Measurements from ENCODE around the gene CBLB.

Gene CBLB

DNA sequence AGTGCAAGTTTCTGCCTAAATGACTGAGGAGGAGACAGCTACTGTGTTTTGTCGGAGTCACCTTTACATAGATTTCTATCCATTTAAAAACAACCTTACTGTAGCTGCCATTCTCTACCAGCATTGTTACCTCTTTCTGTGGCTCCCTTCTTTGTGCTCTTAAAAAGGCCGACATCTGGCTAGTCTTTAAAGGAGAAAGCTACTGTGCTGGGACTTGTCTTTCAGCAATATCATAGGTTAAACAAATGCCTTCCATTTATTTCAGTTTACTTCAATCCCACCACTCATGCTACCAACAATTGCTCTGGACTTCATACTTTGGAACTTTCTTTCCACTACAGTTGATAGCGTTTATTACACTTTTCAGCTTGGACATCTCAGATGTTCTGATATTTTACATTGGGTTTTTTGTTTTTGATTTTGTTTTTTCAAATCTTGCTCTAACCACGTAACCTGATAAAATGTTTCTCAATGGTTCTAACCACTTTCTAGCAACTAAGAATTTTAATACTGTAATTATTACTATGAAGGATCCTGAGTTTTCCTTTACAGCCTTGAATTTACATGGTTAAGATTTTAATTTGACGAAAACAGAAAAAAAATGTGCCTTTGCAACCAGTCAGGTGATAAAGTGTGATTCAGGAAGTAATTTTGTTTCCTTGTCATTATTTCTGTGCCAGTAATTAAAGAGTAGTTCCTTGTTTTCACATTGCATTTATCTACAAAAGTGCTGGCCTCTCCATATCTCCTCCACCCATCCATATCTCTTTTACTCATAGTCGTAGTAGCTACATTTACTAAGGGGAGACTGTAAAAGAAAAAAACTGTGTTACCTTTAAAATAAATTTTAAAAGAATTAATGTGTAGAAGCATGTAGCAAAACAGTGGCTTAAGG lies 1.3 kb upstream of the CBLB start:
- Histone ChIP-seq H3K9me3 (ENCODE audit: control insufficient read depth, low read length) (no peaks in the 10 kb centered on the region), H3K27ac (ENCODE audit: low read depth, low read length, severe bottlenecking) (peak overlapping the region; percentile 86), H3K4me1 (ENCODE audit: control insufficient read depth, insufficient read depth, low read length, poor library complexity, severe bottlenecking) (no peaks in the 10 kb centered on the region), H3K4me3 (ENCODE audit: extremely low read depth, insufficient read depth, low read length, poor library complexity, severe bottlenecking) (peak overlapping the region; percentile 85), H3K36me3 (ENCODE audit: control insufficient read depth, insufficient read depth, low read length) (peaks cover 12% of the 10 kb centered on the region)
- 83 to 93% methylated on average over 2 to 3 of the region's 6 CpGs for WGBS, 2 experiments (ENCODE audit: insufficient coverage in 2 of 2)

DNA sequence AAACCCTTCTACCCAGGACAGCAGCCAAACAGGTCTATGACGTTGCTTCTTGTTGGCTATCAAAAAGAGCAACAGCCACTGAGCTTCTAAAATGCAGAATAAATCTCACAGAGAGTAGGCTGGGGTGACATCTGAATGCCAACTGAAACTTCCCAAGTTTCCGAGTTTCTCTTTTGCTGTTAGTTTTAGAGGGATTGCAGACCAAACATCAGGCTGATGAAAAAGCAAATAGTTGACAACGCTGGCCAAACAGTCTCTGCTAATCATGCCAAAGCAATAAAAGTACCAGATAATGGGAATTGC lies 670 bp upstream of the CBLB start:
- H3K4me3 ChIP-seq (ENCODE audit: extremely low read depth, insufficient read depth, low read length, poor library complexity, severe bottlenecking), result peak overlapping the region; percentile 85
- no peaks in the 10 kb centered on the region for H3K4me1 ChIP-seq (ENCODE audit: control insufficient read depth, insufficient read depth, low read length, poor library complexity, severe bottlenecking)
- H3K27ac ChIP-seq (ENCODE audit: low read depth, low read length, severe bottlenecking), result peak overlapping the region; percentile 86
- WGBS, 2 experiments (ENCODE audit: insufficient coverage in 2 of 2), result 21 to 25% methylated on average over 1 to 2 of the region's 3 CpGs
- H3K9me3 ChIP-seq (ENCODE audit: control insufficient read depth, low read length), result no peaks in the 10 kb centered on the region
- peaks cover 15% of the 10 kb centered on the region for H3K36me3 ChIP-seq (ENCODE audit: control insufficient read depth, insufficient read depth, low read length)

DNA sequence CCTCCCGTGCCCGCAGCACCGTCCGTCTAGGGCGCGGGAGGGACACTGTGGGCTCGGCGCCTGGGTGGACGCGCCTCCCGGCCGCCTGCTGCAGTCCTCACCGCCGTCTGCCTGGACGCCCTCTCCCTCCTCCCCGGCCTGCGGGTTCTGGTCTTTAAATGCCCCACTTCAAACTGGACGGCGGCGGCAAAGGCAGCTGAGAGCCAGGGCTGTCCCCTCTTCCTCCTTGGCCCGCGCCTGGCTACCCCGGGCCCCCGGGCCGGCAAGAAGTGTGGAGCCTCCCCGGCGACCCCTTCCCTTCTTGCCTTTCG lies 426 bp downstream of the CBLB start:
- peaks cover 23% of the 10 kb centered on the region for H3K36me3 ChIP-seq (ENCODE audit: control insufficient read depth, insufficient read depth, low read length)
- WGBS, 2 experiments (ENCODE audit: insufficient coverage in 2 of 2), result 0% methylated on average over 3 to 27 of the region's 28 CpGs
- H3K4me1 ChIP-seq (ENCODE audit: control insufficient read depth, insufficient read depth, low read length, poor library complexity, severe bottlenecking), result no peaks in the 10 kb centered on the region

DNA sequence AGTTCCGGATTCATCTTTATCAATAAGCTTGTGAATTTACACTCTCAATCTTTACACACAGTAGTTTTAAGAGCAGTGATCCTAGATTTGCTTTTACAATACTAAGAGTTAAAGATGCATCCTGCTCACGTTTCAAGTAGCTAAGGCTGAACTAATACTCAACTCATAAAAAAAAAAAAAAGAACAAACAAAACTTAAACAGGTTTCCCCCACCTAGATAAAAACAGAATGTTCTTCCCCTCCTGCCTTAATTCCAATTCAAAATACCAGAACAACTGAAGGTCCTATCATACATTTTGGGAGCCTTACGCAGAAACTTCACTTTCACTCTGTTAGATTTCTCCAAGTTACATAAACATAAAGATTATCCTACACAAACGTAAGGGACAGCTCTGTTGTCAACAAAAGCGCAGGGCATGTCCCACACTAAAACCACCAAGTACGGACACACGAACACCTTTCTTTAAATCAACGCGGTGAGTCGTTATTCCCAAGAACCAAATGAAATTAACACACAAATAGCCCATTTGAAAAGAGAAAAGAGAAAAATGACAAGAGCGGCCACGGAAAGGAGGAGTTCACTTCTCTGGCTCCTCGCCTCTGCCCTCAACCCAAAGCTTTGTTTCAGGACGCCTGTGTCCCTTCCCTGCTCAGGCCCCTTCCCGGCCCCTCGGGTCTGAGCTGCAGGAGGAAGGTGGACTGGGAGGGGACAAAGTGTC lies 941 bp downstream of the CBLB start:
- Histone ChIP-seq H3K9me3 (ENCODE audit: control insufficient read depth, low read length) (no peaks in the 10 kb centered on the region), H3K27ac (ENCODE audit: low read depth, low read length, severe bottlenecking) (peak overlapping the region; percentile 71), H3K4me1 (ENCODE audit: control insufficient read depth, insufficient read depth, low read length, poor library complexity, severe bottlenecking) (no peaks in the 10 kb centered on the region), H3K36me3 (ENCODE audit: control insufficient read depth, insufficient read depth, low read length) (peaks cover 26% of the 10 kb centered on the region), H3K4me3 (ENCODE audit: extremely low read depth, insufficient read depth, low read length, poor library complexity, severe bottlenecking) (peak overlapping the region; percentile 85)
- 2 to 21% methylated on average over 4 to 6 of the region's 16 CpGs for WGBS, 2 experiments (ENCODE audit: insufficient coverage in 2 of 2)

More for the DNA sequence above, 426 bp downstream of the CBLB start:
- Histone ChIP-seq H3K27ac (ENCODE audit: low read depth, low read length, severe bottlenecking) (peak overlapping the region; percentile 71), H3K9me3 (ENCODE audit: control insufficient read depth, low read length) (no peaks in the 10 kb centered on the region), H3K4me3 (ENCODE audit: extremely low read depth, insufficient read depth, low read length, poor library complexity, severe bottlenecking) (peak overlapping the region; percentile 85)

DNA sequence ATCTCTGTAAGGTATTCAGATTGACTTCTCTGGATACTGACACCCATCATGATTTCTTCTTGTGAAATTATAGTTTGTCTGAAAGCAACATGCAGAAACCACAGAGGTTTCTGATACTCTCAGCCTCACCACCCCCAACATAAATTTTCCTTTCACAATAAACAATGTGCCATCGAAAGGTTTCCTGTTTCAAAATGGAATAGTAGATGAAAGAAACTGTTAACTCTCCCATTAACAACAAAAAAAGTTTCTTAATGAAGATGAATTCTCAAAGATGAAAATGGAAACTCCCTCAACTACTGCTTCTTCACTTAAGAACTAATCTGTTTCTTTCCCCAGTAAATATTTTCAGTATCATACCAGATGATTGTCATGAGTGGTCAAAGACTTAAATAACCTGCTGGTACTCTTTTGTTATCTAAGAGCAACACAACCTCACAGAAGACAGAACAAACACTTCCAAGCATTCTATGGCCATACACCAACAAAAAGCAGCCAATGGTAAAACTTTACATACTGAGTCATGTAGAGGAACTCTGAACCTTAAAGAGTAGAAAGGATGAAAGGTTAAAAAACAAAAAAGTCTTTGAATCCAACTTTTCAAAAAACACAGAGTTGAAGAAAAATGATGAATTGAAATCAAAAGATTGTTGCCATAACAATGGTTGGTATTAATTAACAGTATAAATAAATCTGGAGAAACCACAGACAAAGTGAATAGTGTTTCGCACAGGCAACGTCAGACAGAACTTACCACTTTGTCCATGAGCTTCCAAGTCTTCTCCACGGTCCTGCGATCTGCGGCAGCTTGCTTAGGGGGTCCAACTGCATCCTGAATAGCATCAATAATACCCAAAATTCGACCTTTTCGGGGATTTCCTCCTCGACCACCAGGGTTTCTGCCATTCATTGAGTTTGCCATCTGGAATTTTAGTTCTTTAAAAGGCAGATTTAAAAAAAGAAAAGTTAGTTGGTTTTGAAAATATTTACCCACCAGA lies 1.9 kb downstream of the CBLB start:
- Histone ChIP-seq H3K9me3 (ENCODE audit: control insufficient read depth, low read length) (no peaks in the 10 kb centered on the region), H3K36me3 (ENCODE audit: control insufficient read depth, insufficient read depth, low read length) (peaks cover 34% of the 10 kb centered on the region), H3K4me1 (ENCODE audit: control insufficient read depth, insufficient read depth, low read length, poor library complexity, severe bottlenecking) (no peaks in the 10 kb centered on the region), H3K27ac (ENCODE audit: low read depth, low read length, severe bottlenecking) (no peak overlapping the region), H3K4me3 (ENCODE audit: extremely low read depth, insufficient read depth, low read length, poor library complexity, severe bottlenecking) (peak overlapping the region; percentile 85)
- WGBS, 2 experiments (ENCODE audit: insufficient coverage in 2 of 2), result 48 to 59% methylated on average over 6 to 8 of the region's 9 CpGs

DNA sequence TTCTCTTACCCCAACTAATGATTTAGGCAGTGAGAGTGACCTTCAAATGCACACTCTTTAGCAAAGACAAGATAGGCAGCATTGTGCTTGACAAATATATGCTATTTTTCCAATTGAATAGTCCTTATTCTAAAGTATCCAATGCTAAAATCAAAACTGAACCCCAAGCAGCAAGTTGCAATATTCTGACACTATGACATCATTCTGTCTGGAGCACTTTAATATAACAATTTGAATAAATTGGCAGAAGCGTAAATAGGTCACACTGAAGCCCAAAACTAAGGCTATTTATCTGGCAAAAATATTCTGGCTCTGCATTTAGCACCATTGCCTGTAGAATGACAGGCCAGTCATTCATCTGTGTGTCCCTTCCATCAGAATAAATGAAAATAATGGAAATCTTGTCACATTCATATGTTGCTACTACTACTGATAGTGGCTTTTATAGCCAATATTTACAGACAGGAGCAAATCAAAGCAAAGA lies 2.9 kb downstream of the CBLB start:
- WGBS, 2 experiments (ENCODE audit: insufficient coverage in 2 of 2), result no CpG with 5 or more reads among the region's 1 CpG
- Histone ChIP-seq H3K36me3 (ENCODE audit: control insufficient read depth, insufficient read depth, low read length) (peaks cover 34% of the 10 kb centered on the region), H3K9me3 (ENCODE audit: control insufficient read depth, low read length) (no peaks in the 10 kb centered on the region), H3K4me3 (ENCODE audit: extremely low read depth, insufficient read depth, low read length, poor library complexity, severe bottlenecking) (peak overlapping the region; percentile 85), H3K4me1 (ENCODE audit: control insufficient read depth, insufficient read depth, low read length, poor library complexity, severe bottlenecking) (no peaks in the 10 kb centered on the region), H3K27ac (ENCODE audit: low read depth, low read length, severe bottlenecking) (no peak overlapping the region)

DNA sequence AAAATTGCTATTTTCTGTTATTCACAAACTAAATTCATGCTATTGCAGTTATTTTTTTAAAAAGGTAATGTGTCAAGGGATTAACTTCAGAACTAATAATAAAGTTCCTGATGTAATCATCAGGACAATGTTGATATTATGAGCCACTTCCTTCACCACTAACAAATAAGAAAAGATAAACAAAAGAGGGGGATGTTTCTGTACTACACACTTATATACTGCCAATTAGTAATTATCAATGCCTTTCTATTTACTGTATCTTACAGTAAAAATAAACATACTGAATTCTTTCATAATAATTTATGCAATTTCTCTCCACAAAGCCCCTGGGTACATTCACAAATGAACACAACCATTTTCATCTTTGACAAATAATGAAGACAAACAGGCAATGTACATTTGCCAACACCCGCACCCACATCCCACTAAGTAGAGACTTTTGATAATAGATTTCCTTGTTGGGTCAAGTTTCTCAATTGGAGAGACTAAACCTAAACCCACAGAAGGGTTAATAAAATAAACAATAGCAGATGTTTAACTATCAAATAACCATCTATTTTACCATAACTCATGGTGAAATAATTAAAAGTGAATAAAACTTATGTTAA lies 3.7 kb downstream of the CBLB start:
- H3K4me3 ChIP-seq (ENCODE audit: extremely low read depth, insufficient read depth, low read length, poor library complexity, severe bottlenecking), result no peak overlapping the region
- WGBS, 2 experiments (ENCODE audit: insufficient coverage in 2 of 2), result no CpG with 5 or more reads among the region's 1 CpG

DNA sequence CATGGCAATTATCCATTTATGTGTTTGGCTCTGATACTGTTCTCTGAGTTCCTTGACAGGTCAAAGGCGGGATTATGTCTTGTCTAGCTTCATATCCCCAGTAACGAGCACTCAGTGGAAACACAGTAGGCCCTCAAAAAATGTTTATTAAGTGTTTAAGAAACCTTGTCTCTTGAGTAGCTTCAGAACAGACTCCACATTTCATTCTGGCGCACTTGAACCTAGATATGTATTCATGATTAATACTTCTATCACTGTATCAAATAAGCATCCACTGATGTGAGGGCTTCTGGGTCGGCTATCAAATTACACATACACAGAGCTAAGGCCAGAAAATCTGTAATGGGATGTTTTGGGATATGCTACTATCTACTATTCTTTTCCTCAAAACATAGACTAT lies 4.6 kb downstream of the CBLB start:
- WGBS, 2 experiments (ENCODE audit: insufficient coverage in 2 of 2), result 89 to 100% methylated on average over 1 of the region's 4 CpGs
- Histone ChIP-seq H3K36me3 (ENCODE audit: control insufficient read depth, insufficient read depth, low read length) (peaks cover 38% of the 10 kb centered on the region), H3K4me1 (ENCODE audit: control insufficient read depth, insufficient read depth, low read length, poor library complexity, severe bottlenecking) (no peaks in the 10 kb centered on the region), H3K9me3 (ENCODE audit: control insufficient read depth, low read length) (no peaks in the 10 kb centered on the region), H3K4me3 (ENCODE audit: extremely low read depth, insufficient read depth, low read length, poor library complexity, severe bottlenecking) (no peak overlapping the region), H3K27ac (ENCODE audit: low read depth, low read length, severe bottlenecking) (no peak overlapping the region)

More for the DNA sequence above, 3.7 kb downstream of the CBLB start:
- Histone ChIP-seq H3K36me3 (ENCODE audit: control insufficient read depth, insufficient read depth, low read length) (peaks cover 34% of the 10 kb centered on the region), H3K4me1 (ENCODE audit: control insufficient read depth, insufficient read depth, low read length, poor library complexity, severe bottlenecking) (no peaks in the 10 kb centered on the region), H3K9me3 (ENCODE audit: control insufficient read depth, low read length) (no peaks in the 10 kb centered on the region), H3K27ac (ENCODE audit: low read depth, low read length, severe bottlenecking) (no peak overlapping the region)

DNA sequence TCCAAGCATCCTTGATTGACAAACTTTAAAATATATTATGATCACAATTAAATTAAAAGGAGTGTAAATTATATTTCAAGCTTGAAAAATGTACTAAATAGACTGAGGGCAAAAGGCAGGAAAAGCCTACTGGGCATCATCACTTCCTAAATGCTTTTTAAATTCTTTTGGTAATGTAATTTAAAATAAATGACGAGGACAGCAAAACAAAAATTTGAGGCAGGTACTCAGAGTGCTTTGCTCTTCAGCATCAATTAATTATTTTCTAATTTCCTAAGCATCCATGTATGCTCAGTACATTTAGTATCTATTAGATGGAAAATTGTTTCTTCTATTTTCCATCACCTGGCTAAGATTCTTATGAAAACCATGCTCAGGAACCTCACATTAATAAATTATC lies 5.2 kb downstream of the CBLB start:
- Histone ChIP-seq H3K9me3 (ENCODE audit: control insufficient read depth, low read length) (no peaks in the 10 kb centered on the region), H3K4me3 (ENCODE audit: extremely low read depth, insufficient read depth, low read length, poor library complexity, severe bottlenecking) (no peak overlapping the region), H3K27ac (ENCODE audit: low read depth, low read length, severe bottlenecking) (no peak overlapping the region), H3K4me1 (ENCODE audit: control insufficient read depth, insufficient read depth, low read length, poor library complexity, severe bottlenecking) (no peaks in the 10 kb centered on the region), H3K36me3 (ENCODE audit: control insufficient read depth, insufficient read depth, low read length) (peaks cover 39% of the 10 kb centered on the region)
- no CpG with 5 or more reads among the region's 1 CpG for WGBS, 2 experiments (ENCODE audit: insufficient coverage in 2 of 2)

DNA sequence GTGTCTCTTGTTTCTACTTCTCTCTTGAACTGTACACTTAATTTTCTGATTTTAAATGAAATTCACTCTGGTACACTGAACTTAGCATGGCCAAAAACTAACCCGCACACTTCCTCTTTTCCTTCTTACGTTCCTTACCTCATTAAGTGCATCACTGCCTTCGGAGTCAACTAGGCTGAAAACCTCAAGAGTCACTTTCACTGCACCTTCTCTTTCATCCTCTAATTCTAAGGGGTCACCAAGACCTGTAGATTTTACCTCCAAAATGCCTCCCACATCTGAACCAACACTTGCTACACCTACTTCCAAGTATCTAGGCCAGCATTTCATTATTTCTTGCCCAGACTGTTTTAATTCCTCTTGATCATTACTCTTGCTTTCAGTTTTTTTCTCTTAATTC lies 6.6 kb downstream of the CBLB start:
- H3K4me3 ChIP-seq (ENCODE audit: extremely low read depth, insufficient read depth, low read length, poor library complexity, severe bottlenecking), result no peak overlapping the region
- peaks cover 50% of the 10 kb centered on the region for H3K36me3 ChIP-seq (ENCODE audit: control insufficient read depth, insufficient read depth, low read length)
- no peaks in the 10 kb centered on the region for H3K9me3 ChIP-seq (ENCODE audit: control insufficient read depth, low read length)
- no peaks in the 10 kb centered on the region for H3K4me1 ChIP-seq (ENCODE audit: control insufficient read depth, insufficient read depth, low read length, poor library complexity, severe bottlenecking)
- H3K27ac ChIP-seq (ENCODE audit: low read depth, low read length, severe bottlenecking), result no peak overlapping the region
- 94 to 100% methylated on average over 3 of the region's 3 CpGs for WGBS, 2 experiments (ENCODE audit: insufficient coverage in 2 of 2)
